ENCODE results near the gene CARS2.
A peak's percentile ranks its signal among the peaks of the same experiment; 100 is the strongest.

CARS2 gene

DNA sequence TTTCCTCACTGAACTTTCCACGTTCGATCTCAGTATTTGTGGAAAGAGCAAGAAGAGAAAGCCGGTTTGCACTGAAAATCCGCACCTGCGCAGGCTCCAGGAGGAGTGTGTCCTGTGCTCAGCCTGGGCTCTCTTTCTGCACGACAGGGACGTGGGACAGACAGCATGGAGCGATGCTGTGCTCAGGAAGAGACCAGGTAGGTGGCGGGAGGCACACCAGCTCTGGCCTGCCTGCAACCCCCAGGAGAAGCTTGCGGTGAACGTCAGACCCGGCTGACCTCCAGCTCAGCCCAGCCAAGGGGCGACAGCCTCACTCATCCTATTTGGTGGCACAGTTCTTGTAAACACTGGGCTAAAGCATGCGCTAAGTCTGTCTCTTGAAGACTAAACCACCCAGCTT, 54.6 kb downstream of the CARS2 start:
- no peak for DNase-seq

GRCh38 chr13:110650436-110650835, 55.5 kb downstream of the CARS2 start:
- DNase-seq, result no peak

DNA sequence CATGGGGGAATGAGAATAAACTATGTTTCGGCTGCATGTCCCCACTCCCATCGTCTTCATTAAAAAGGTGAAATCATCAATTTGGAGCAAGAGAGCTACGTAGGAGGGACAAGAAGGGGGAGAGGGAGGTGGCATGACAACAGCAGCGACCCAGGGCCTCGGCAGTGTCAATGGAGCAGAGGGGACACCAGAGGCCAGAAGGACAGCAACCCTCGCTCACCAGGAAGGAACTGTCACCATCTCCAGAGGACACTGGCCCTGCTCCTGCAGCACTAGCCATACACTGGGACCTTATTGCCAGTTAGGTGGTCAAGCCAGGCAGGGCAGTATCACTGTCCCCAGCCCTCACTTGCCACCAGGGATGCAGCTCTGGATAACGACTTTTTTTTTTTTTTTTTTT, 56.4 kb downstream of the CARS2 start:
- DNase-seq, result no peak

- no peak for DNase-seq
Observed at GRCh38 chr13:110648848-110649421, 57.0 kb downstream of the CARS2 start.

DNA sequence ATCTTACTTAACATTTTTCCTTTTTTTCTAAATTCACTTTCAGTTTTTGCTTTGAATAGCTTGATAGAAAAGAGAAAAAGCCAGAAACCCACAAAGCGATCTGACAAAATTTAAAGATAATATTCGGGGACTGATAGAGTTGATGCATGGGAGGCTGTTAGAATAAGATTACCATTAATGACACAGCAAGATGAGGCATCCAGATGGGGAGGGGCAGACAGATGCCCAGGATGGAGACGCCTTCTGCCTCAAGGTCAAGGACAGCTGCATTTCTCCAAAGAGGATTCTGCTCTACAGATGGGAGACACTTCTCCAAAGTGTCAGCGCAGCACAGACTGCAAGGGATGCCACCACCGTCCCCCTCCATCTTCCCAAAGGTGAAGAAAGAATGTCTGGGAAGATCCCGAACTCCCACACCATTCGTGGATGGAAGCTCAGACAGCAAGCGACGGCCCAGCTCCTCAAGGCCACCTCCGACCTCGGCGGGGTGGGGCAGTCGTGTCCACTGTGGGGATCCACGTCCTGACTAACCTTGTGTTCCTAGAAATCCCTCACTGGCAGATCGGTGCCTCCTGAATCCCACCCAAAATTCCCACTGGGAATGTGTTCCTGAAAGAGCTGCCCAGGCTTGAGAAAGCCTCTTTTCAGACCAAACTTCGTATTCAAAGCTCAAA, 57.6 kb downstream of the CARS2 start:
- no peak for DNase-seq

- DNase-seq, result no peak
Observed at GRCh38 chr13:110647365-110647737, 58.6 kb downstream of the CARS2 start.

DNA sequence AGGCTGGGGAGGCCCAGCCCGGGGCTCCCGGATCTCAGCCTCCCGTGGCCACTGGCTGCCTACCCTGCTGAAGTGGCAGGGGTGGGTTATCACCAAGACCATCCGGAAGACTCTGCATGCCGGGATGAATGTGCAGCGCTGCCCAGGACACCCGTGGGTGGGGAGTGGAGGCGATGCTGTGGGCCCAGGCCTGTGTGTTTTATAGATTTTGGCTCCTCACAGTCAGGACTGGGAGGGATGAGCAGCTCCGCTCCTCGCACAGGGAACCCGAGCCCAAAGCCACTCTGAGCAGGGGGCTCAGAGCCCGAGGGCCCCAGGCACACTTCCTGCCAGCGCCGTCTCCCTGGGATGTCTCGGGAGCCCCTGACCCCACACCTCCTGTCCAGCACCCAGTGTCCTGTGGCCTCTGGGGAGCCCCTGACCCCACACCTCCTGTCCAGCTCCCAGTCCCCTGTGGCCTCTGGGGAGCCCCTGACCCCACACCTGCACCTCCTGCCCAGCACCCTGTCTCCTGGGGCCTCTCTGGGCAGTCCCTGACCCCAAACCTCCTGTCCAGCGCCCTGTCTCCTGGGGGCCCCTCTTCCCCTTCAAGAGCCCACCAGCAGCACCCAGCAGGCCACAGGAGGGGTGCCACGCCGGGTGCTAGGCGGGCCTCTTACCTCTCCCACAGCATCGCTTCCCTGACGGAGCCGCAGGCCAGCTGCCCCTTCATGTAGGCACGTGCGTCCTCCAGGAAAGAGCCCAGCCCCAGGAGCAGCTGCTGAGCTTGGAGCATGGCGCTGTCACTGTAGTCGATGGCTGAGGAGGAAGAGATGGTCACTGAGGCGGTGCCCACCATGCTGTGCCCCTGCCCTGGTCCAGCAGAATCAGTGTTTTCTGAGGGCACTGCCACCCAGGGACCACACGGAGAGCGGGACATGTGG, 59.2 kb downstream of the CARS2 start:
- no peak for DNase-seq

- no peak for DNase-seq
Observed at GRCh38 chr13:110645750-110646149, 60.2 kb downstream of the CARS2 start.

DNA sequence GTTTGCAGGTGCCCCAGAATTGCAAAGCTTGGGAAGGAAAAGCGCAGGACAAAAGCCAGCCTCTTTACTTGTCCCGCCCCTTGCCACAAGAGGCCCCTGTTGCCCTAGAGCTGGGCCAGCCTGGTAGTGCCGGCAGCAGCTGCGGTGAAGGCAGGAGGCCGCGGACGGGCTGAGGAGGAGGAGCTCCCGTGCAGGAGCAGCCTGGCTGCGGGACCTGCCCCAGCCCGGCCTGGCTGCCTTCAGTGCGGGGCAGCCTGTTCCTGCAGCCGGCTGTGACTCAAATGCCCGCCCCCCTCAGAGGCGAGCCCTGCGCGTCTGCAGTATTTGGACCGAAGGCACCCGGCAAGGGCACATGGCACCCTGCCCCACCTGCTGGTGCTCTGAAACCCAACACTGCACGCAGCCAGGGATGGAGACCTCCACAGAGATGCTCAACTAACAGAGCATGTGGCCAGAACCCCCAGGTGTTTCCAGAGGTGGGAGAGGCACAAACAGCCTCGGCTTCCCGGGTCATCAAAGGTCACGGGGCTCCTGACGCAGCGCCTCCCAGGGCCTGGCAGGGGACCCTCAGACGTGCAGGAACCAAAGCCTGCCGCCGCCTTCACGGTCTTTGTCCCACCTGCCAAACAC, 60.9 kb downstream of the CARS2 start:
- peak; percentile 46 for DNase-seq

GRCh38 chr13:110643768-110644421, 62.0 kb downstream of the CARS2 start:
- no peak for DNase-seq

DNA sequence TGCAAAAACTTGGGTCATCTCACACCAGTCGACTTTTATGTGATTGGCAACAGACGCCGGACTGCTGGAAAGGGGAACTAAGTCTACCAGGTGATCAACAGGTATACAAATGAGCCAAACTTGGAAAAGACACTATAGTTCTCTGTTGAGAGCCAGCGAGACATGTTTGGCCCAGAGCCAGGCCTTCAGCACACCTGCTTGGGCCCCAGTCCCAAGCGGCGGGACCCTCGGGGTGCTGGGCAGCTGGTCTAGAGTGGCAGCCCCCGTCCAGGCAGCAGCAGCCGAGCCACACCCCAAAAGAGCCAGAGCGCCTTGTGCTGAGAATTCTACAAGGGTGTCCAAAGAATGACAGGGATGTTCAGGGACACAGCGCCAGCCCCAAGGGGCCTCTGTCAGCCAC, 62.6 kb downstream of the CARS2 start:
- DNase-seq, result no peak

- no peak for DNase-seq
Observed at GRCh38 chr13:110642291-110642981, 63.5 kb downstream of the CARS2 start.

DNA sequence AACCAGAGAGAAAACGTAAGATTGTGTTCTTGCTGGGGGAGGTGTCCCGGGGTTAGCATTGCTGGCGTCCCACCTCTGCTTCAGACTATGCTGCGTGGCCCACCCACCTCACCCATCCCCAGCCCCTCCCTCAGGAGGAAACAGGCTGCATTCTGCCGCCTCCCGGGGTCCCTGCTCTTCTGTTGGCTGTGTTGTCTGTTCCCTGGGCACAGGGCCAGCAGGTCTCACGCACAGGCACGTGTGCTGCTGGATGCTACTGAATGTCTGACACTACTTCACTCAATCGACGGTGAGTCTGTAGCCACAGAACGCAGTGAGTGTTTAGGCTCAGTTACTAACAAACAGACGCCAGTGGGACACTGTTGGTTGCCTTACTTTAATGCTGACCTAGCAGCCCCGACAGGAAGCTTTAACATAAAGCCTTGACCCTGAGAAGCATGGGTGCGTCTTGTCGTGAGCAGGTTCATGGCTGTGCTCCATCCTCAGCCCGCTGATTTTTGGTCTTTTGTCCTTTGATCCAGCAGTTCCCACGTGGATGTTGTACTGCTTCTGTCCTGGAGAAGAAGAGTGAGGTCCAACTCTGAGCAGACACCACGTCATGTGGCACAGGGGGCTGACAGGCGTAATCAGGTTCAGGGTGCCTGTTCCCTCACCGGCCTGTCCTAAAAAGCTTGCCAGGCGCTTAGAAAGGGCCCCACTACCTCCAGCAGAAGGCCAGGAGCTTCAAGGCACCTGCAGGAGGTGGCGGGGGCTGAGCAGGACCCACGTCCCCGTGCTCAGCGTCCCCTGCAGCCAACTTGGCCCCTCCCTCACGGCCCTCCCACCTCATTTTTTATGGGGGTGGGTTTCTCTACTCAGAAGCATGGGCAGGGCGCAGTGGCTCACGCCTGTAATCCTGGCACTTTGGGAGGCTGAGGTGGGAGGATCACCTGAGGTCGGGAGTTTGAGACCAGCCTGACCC, 64.6 kb downstream of the CARS2 start:
- DNase-seq, result peak; percentile 30

GRCh38 chr13:110640591-110641029, 65.3 kb downstream of the CARS2 start:
- no peak for DNase-seq

GRCh38 chr13:110639935-110640334, 66.0 kb downstream of the CARS2 start:
- no peak for DNase-seq

DNA sequence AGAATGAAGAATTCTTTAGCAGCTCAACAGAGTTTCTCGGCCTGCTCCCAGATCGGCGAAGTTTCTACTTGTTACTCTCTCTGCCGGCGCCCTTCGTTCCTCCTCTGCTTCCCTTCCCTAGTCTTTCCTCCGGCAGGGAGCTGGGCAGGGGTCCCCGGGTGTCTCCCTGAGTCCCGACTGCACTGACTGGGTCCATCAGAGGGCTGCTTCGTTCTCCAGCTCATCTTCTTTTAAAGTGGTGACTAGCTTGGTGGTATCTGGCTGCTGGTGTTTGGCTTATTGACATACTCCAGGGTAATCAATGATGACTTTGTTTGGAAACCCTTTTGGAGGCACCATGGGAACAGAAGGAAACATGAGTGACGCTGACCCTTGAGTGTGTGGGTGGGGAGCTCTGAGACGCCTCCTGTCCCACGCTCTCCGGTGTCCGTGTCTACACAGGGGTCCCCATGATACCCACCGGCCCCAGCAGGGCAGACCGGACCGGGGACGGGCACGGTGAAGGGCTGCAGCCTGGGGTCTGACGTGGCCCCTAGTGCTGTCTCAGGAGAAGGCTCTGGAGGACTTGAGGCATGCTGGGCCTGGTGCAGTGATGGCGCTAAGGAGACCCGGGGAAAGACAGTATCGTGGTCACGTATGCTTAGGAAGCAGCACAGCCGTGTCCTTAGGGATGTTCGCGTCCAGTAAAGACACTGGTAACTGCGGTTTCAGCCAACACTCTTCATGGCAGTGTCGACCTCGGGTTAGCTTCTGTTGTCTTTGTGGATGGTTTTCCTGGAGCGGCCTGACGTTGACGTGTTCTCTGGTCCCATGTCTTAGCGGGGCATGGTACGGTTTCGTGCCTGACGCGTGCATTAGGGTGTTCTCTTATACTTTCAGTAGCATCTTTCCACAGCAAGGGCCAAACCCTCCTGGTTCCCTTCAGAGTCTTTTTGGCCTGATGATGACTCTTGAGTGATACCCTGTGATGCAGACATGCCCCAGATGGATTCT, 66.8 kb downstream of the CARS2 start:
- DNase-seq, result no peak

GRCh38 chr13:110638257-110638656, 67.7 kb downstream of the CARS2 start:
- no peak for DNase-seq

- DNase-seq, result no peak
Observed at GRCh38 chr13:110637747-110638146, 68.2 kb downstream of the CARS2 start.

- no peak for DNase-seq
Observed at GRCh38 chr13:110637275-110637674, 68.6 kb downstream of the CARS2 start.

DNA sequence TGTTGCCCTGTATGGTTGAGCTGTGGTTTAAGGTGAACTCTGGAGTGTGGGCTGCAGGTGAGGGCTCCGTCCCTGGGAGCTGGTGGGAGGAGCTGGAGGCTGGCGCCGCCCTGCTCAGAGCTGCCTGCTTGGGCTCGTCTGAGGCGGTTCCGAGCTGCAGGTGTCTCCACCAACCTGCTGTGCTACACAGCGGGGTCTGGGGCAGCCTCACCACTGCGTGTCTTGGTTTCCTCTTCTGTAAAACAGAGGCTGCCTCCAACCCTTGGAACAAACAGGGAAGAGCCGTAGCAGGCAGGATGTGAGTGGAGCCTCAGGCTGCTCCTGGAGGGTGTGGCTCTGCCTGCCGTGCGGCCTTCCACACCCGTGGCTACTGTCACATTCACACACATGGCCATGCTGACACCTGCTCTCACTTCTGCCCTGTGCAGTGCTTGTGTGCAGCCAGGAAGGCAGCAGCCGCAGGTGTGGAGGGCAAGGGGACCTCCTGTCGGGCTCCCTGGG, 69.2 kb downstream of the CARS2 start:
- DNase-seq, result no peak
